ENCODE data around the gene SAGE1. TPM values are rescaled to one million over a fixed set of nuclear protein-coding genes. Genes with fewer than 3 reads are reported as not detected.

SAGE1 gene
- total and polyA plus RNA-seq, 9 of the 15 experiments (the other 6 are each of a cell fraction or from before 2014, with no cell fraction given) = 14.6 to 79.2 (median 29.3) TPM

GRCh38 chrX:135951291-135951690 lies 57.8 kb downstream of the SAGE1 start:
- in situ Hi-C loops (cut with MboI) = no loop called here
- no peak overlapping the region for H3K27ac ChIP-seq (ENCODE audit: extremely low read depth, low read depth, low read length)
- H4K20me1 ChIP-seq (replicated peaks; ENCODE audit: control insufficient read depth, insufficient read depth, low read length) = no peaks in the 10 kb centered on the region
- no peaks in the 10 kb centered on the region for H3K79me2 ChIP-seq (ENCODE audit: control insufficient read depth, insufficient read depth, low read length)
- WGBS (ENCODE audit: insufficient coverage, low coverage, missing lambda C conversion rate) = 7% methylated on average over 3 of the region's 4 CpGs
- no peak overlapping the region for H3K4me2 ChIP-seq (ENCODE audit: insufficient read depth, low read length)
- BruUV-seq (replicated peaks) = no TSS peak
- H3K27me3 ChIP-seq (ENCODE audit: control insufficient read depth in 2 of 2, insufficient read depth in 2 of 2, low read length in 2 of 2) = no peaks in the 10 kb centered on the region
- no peaks in the 10 kb centered on the region for H3K9me1 ChIP-seq (ENCODE audit: control insufficient read depth, insufficient read depth, low read length)
- H3K36me3 ChIP-seq (ENCODE audit: control insufficient read depth, insufficient read depth, low read length) = no peaks in the 10 kb centered on the region
- H3K4me1 ChIP-seq (replicated peaks in 1 of 2; ENCODE audit: control insufficient read depth in 2 of 2, insufficient read depth in 2 of 2, low read length in 2 of 2) = no peaks in the 10 kb centered on the region
- no peak overlapping the region for H2AFZ ChIP-seq (ENCODE audit: low read depth, low read length)
- ATAC-seq (peak; percentile 79), DNase-seq (ENCODE audit: extremely low read depth in 1 of 4, low spot score in 3 of 4) (no peak), FAIRE-seq (no peak)
- ChIA-PET CTCF (ENCODE audit: low intra/inter-chr PET ratio) (no interaction called here), POLR2A (no interaction called here)
- H3K9me3 ChIP-seq (replicated peaks; ENCODE audit: control insufficient read depth, insufficient read depth, low read depth, low read length) = no peaks in the 10 kb centered on the region
- no peak overlapping the region for H3K4me3 ChIP-seq
- H3K9ac ChIP-seq (ENCODE audit: insufficient read depth in 1 of 2, low read depth in 2 of 2, low read length in 2 of 2) = no peak overlapping the region
- intact Hi-C loops (cut with micrococcal nuclease) = no loop called here
- TF ChIP-seq EWSR1 (IDR thresholded peaks at IDR 0.05; ENCODE audit: borderline replicate concordance, low read depth, partially characterized antibody) (no peak), CC2D1A (IDR thresholded peaks at IDR 0.05) (no peak), NELFE (IDR thresholded peaks at IDR 0.05; ENCODE audit: insufficient read depth, insufficient read length) (no peak), CTBP1 (IDR thresholded peaks at IDR 0.05; ENCODE audit: borderline replicate concordance) (no peak), EHMT2 (IDR thresholded peaks at IDR 0.05) (no peak), JUN (IDR thresholded peaks at IDR 0.05; ENCODE audit: borderline replicate concordance, low read depth, low read length) (no peak), JUN (CRISPR knock-in tag; IDR thresholded peaks at IDR 0.05; ENCODE audit: borderline replicate concordance) (no peak), BRF2 (IDR thresholded peaks at IDR 0.05; ENCODE audit: borderline replicate concordance, insufficient read depth, insufficient read length) (no peak), NR2F6 (CRISPR knock-in tag; IDR thresholded peaks at IDR 0.05) (no peak), SIN3A (IDR thresholded peaks at IDR 0.05; ENCODE audit: borderline replicate concordance in 2 of 2, control insufficient read depth in 1 of 2, low read depth in 2 of 2, low read length in 2 of 2) (no peak), TAL1 (IDR thresholded peaks at IDR 0.05) (no peak), ARID1B (IDR thresholded peaks at IDR 0.05) (no peak), HMBOX1 (IDR thresholded peaks at IDR 0.05) (no peak), NFE2 (IDR thresholded peaks at IDR 0.05; ENCODE audit: low read depth) (no peak), RUNX1 (IDR thresholded peaks at IDR 0.05; ENCODE audit: low read depth) (no peak), TRIM25 (IDR thresholded peaks at IDR 0.05; ENCODE audit: borderline replicate concordance) (no peak), TCF15 (CRISPR knock-in tag; IDR thresholded peaks at IDR 0.05) (no peak), ZHX1 (conservative IDR thresholded peaks at IDR 0.05; ENCODE audit: low read length) (no peak)
